ENCODE data around the gene CARD19. TPM values are rescaled to one million over a fixed set of nuclear protein-coding genes. Genes with fewer than 3 reads are reported as not detected.
A peak's percentile ranks its signal among the peaks of the same experiment; 100 is the strongest.
"Not testable (repeated sequence)": the region's sequence is repeated elsewhere in the genome, so short reads cannot be mapped to it uniquely, and the experiment has no call there.

Gene CARD19
- total RNA-seq, 1 donor from 2014 or later = 24.5 TPM

GRCh38 chr9:93112864-93113389 lies 16.9 kb downstream of the CARD19 start:
- Histone ChIP-seq H3K36me3 (ENCODE audit: control insufficient read depth in 3 of 3, insufficient read depth in 3 of 3, low read length in 3 of 3) (peaks cover 25 to 34% (median 28%) of the 10 kb centered on the region in 3 donors), H3K4me1 (ENCODE audit: control insufficient read depth in 3 of 3, insufficient read depth in 3 of 3, low read length in 3 of 3) (peaks cover 8 to 36% (median 15%) of the 10 kb centered on the region in 3 donors), H3K9me3 (ENCODE audit: control insufficient read depth in 3 of 3, low read length in 3 of 3) (no peaks in the 10 kb centered on the region), H3K9ac (ENCODE audit: low read depth in 1 of 3, low read length in 3 of 3) (no peak overlapping the region), H3K27me3 (ENCODE audit: control insufficient read depth in 3 of 3, insufficient read depth in 3 of 3, low read length in 3 of 3) (no peaks in the 10 kb centered on the region), H3K27ac (ENCODE audit: low read depth, low read length) (no peak overlapping the region), H3K4me3 (ENCODE audit: low read length in 3 of 3) (no peak overlapping the region)

- no peaks in the 10 kb centered on the region for H3K9me3 ChIP-seq (ENCODE audit: control insufficient read depth in 3 of 3, low read length in 3 of 3)
- peak overlapping the region in 1 of 3 donors; percentile 8 for H3K9ac ChIP-seq (ENCODE audit: low read depth in 1 of 3, low read length in 3 of 3)
- H3K36me3 ChIP-seq (ENCODE audit: control insufficient read depth in 3 of 3, insufficient read depth in 3 of 3, low read length in 3 of 3) = peaks cover 15 to 25% (median 21%) of the 10 kb centered on the region in 3 donors
- no peaks in the 10 kb centered on the region for H3K27me3 ChIP-seq (ENCODE audit: control insufficient read depth in 3 of 3, insufficient read depth in 3 of 3, low read length in 3 of 3)
- H3K4me3 ChIP-seq (ENCODE audit: low read length in 3 of 3) = no peak overlapping the region
- H3K27ac ChIP-seq (ENCODE audit: low read depth, low read length) = no peak overlapping the region
- H3K4me1 ChIP-seq (ENCODE audit: control insufficient read depth in 3 of 3, insufficient read depth in 3 of 3, low read length in 3 of 3) = peaks cover 5 to 24% (median 11%) of the 10 kb centered on the region in 3 donors
Measured at GRCh38 chr9:93114169-93114983, 18.4 kb downstream of the CARD19 start.

DNA sequence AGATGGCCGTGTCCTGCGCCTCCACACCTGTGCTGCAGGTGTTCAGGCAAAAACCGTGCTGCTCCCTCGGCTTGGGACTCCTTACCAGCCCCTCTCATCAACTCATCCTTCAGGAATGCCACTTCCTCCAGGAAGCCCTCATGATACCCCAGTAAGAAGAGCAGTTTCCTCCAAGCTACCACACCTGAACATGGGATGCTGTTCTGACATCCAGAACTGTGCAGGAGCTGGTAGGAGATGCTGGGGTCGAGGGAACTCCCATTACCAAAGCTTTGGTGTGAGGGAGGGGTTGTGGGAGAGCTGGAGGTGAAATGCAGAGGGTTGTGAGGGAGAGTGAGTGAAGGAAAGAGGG lies 18.9 kb downstream of the CARD19 start:
- H3K4me1 ChIP-seq (ENCODE audit: control insufficient read depth in 3 of 3, insufficient read depth in 3 of 3, low read length in 3 of 3) = peaks cover 9 to 27% (median 15%) of the 10 kb centered on the region in 3 donors
- H3K36me3 ChIP-seq (ENCODE audit: control insufficient read depth in 3 of 3, insufficient read depth in 3 of 3, low read length in 3 of 3) = peaks cover 15 to 25% (median 19%) of the 10 kb centered on the region in 3 donors
- H3K27ac ChIP-seq (ENCODE audit: low read depth, low read length) = no peak overlapping the region
- H3K9ac ChIP-seq (ENCODE audit: low read depth in 1 of 3, low read length in 3 of 3) = no peak overlapping the region
- no peak overlapping the region for H3K4me3 ChIP-seq (ENCODE audit: low read length in 3 of 3)
- H3K9me3 ChIP-seq (ENCODE audit: control insufficient read depth in 3 of 3, low read length in 3 of 3) = no peaks in the 10 kb centered on the region
- no peaks in the 10 kb centered on the region for H3K27me3 ChIP-seq (ENCODE audit: control insufficient read depth in 3 of 3, insufficient read depth in 3 of 3, low read length in 3 of 3)

- peaks cover 15 to 33% (median 22%) of the 10 kb centered on the region in 3 donors for H3K4me1 ChIP-seq (ENCODE audit: control insufficient read depth in 3 of 3, insufficient read depth in 3 of 3, low read length in 3 of 3)
- H3K9ac ChIP-seq (ENCODE audit: low read depth in 1 of 3, low read length in 3 of 3) = no peak overlapping the region
- H3K36me3 ChIP-seq (ENCODE audit: control insufficient read depth in 3 of 3, insufficient read depth in 3 of 3, low read length in 3 of 3) = peaks cover 10 to 20% (median 16%) of the 10 kb centered on the region in 3 donors
- no peak overlapping the region for H3K27ac ChIP-seq (ENCODE audit: low read depth, low read length)
- H3K4me3 ChIP-seq (ENCODE audit: low read length in 3 of 3) = no peak overlapping the region
- H3K9me3 ChIP-seq (ENCODE audit: control insufficient read depth in 3 of 3, low read length in 3 of 3) = no peaks in the 10 kb centered on the region
- no peaks in the 10 kb centered on the region for H3K27me3 ChIP-seq (ENCODE audit: control insufficient read depth in 3 of 3, insufficient read depth in 3 of 3, low read length in 3 of 3)
Measured at GRCh38 chr9:93115486-93116071, 19.6 kb downstream of the CARD19 start.

DNA sequence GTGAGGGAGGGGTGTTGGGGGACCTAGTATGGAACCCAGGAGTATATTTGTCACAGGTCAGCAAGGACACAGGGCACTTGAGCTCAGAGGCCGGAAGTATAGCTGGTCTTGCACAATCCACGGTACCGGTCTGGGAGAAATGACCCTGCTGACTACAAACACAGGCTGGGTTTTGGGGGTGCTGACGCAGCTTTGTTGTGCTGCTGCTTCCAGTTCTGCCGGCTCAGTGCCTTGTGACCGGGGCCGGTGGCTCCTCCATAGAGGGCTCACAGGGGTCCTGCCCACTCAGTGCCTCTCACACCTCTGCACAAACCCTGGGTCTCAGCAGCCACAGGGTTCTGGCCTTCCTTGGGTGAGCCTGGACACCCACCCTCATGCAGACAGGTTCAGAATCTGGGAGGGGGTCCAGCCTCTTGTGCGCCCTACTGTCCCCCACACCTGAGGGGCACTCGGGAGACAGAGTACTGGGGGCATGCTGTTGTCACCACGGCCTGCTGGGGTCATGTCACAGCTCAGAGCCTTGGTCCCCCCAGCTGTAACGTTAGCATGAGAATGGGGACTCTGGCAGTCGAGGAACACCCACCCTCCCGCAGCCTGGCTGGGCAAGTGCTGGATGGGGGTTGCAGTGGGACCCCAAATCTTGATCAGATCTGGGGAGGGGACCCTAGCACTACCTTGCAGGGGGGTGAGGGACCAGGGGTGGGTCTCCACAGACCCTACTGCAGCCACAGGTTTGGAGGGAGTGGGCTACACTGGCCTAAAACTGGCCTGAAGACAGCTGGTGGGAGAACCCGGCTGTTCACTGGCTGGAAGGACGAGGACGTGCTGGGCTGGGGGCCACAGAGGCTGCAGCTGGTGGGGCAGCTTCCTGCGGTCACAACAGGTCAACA lies 20.3 kb downstream of the CARD19 start:
- peak overlapping the region in 1 of 3 donors; percentile 66 for H3K9ac ChIP-seq (ENCODE audit: low read depth in 1 of 3, low read length in 3 of 3)
- H3K4me1 ChIP-seq (ENCODE audit: control insufficient read depth in 3 of 3, insufficient read depth in 3 of 3, low read length in 3 of 3) = peaks cover 15 to 38% (median 25%) of the 10 kb centered on the region in 3 donors
- peak overlapping the region; percentile 75 for H3K27ac ChIP-seq (ENCODE audit: low read depth, low read length)

GRCh38 chr9:93117521-93117920 lies 21.5 kb downstream of the CARD19 start:
- not testable (repeated sequence) for H3K27ac ChIP-seq (ENCODE audit: low read depth, low read length); H3K27me3 ChIP-seq (ENCODE audit: control insufficient read depth in 3 of 3, insufficient read depth in 3 of 3, low read length in 3 of 3); H3K9me3 ChIP-seq (ENCODE audit: control insufficient read depth in 3 of 3, low read length in 3 of 3); H3K4me3 ChIP-seq (ENCODE audit: low read length in 3 of 3); H3K9ac ChIP-seq (ENCODE audit: low read depth in 1 of 3, low read length in 3 of 3)
- H3K4me1 ChIP-seq (ENCODE audit: control insufficient read depth in 3 of 3, insufficient read depth in 3 of 3, low read length in 3 of 3) = peaks cover 18 to 44% (median 27%) of the 10 kb centered on the region in 3 donors
- peaks cover 8 to 15% (median 10%) of the 10 kb centered on the region in 3 donors for H3K36me3 ChIP-seq (ENCODE audit: control insufficient read depth in 3 of 3, insufficient read depth in 3 of 3, low read length in 3 of 3)

More for the DNA sequence above, 20.3 kb downstream of the CARD19 start:
- Histone ChIP-seq H3K9me3 (ENCODE audit: control insufficient read depth in 3 of 3, low read length in 3 of 3) (no peaks in the 10 kb centered on the region), H3K4me3 (ENCODE audit: low read length in 3 of 3) (peak overlapping the region in 1 of 3 donors; percentile 29), H3K36me3 (ENCODE audit: control insufficient read depth in 3 of 3, insufficient read depth in 3 of 3, low read length in 3 of 3) (peaks cover 4 to 15% (median 9%) of the 10 kb centered on the region in 3 donors), H3K27me3 (ENCODE audit: control insufficient read depth in 3 of 3, insufficient read depth in 3 of 3, low read length in 3 of 3) (no peaks in the 10 kb centered on the region)

DNA sequence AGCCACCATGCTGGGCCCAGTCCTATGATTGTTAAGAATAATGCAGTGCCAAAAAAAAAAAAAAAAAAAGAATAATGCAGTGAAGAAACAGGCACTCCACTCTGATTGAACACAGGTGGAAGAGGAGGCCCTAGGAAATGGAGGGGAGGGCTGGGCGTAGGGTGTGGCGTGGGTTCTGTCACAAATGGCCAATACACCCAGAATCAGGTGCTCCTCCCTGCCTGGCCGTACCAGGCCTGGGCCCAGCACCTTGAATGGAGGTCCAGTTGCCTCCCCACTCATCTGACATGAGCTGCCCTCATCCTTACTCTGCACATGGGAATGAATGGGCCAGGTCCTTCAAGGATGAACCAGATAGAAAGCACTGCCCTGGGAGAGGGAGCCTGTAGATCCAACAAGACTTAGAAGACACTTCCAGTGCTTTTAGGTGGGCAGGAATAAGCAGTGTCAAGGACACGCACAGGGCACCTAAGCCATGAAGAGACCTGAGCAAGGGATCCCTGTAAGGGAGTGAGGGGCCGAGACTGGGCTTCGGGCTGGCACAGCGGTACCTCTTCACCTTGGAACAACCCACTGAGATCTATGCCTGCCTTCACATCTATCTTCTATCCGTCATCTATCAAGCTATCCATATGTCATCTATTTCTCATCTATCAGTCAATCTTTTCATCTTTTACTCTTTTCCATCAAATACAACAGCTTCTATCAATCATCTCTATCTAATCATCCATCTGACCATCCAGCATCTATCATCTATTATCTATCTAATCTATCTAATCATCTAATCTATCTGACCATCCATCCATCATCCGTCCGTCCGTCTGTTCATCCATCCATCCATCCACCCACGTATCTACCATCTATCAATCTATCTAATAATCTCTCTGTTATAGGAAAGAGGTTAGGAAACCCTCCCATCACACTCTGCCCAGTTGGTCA lies 22.2 kb downstream of the CARD19 start:
- no peak overlapping the region for H3K9ac ChIP-seq (ENCODE audit: low read depth in 1 of 3, low read length in 3 of 3)
- H3K27me3 ChIP-seq (ENCODE audit: control insufficient read depth in 3 of 3, insufficient read depth in 3 of 3, low read length in 3 of 3) = no peaks in the 10 kb centered on the region
- H3K4me3 ChIP-seq (ENCODE audit: low read length in 3 of 3) = no peak overlapping the region
- no peak overlapping the region for H3K27ac ChIP-seq (ENCODE audit: low read depth, low read length)
- no peaks in the 10 kb centered on the region for H3K9me3 ChIP-seq (ENCODE audit: control insufficient read depth in 3 of 3, low read length in 3 of 3)
- H3K4me1 ChIP-seq (ENCODE audit: control insufficient read depth in 3 of 3, insufficient read depth in 3 of 3, low read length in 3 of 3) = peaks cover 22 to 46% (median 30%) of the 10 kb centered on the region in 3 donors
- peaks cover 8 to 12% (median 9%) of the 10 kb centered on the region in 3 donors for H3K36me3 ChIP-seq (ENCODE audit: control insufficient read depth in 3 of 3, insufficient read depth in 3 of 3, low read length in 3 of 3)

DNA sequence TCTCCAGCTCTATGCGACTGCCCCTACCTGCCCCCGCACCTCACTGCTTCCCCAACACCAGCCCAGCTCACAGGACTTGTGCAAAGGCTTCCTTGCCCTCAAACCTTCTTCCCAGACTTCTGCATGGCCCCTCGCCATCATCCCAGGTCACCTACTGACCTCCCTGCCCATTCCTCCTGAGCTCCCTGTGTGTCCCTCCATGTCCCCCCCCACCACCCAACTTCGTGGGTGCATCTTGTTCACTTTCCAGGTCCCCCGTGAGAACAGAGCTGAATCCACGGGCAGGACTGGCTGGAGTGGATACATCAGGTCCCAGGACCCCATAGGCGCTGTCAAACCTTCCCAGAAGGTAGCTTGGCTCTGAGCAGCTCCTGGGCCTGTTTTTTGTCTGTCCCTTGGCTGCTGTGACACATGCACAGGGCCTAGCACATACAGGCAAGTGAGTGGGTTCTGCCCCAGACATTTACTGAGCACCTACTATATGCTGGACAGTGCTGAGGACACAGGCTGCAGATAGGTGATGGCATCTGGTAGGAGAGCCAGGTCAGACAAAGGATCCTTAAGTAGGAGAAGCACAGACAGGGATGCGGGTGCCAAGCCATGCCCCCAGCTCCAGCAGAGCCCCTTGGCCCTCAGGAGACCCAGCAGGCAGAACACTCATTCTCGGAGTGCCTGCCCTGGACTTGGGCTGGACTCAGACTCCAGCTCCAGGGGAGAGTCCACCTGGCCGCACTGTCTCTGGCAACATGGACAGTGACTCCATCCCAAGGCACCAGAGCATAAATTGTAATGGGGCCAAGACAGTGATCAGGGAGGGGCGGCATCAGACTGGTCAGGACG lies 23.1 kb downstream of the CARD19 start:
- H3K9ac ChIP-seq (ENCODE audit: low read depth in 1 of 3, low read length in 3 of 3) = peak overlapping the region in 1 of 3 donors; percentile 54
- H3K27ac ChIP-seq (ENCODE audit: low read depth, low read length) = peak overlapping the region; percentile 42
- H3K9me3 ChIP-seq (ENCODE audit: control insufficient read depth in 3 of 3, low read length in 3 of 3) = no peaks in the 10 kb centered on the region
- peaks cover 12 to 15% (median 15%) of the 10 kb centered on the region in 3 donors for H3K36me3 ChIP-seq (ENCODE audit: control insufficient read depth in 3 of 3, insufficient read depth in 3 of 3, low read length in 3 of 3)
- no peaks in the 10 kb centered on the region for H3K27me3 ChIP-seq (ENCODE audit: control insufficient read depth in 3 of 3, insufficient read depth in 3 of 3, low read length in 3 of 3)
- peaks cover 22 to 44% (median 30%) of the 10 kb centered on the region in 3 donors for H3K4me1 ChIP-seq (ENCODE audit: control insufficient read depth in 3 of 3, insufficient read depth in 3 of 3, low read length in 3 of 3)
- no peak overlapping the region for H3K4me3 ChIP-seq (ENCODE audit: low read length in 3 of 3)
